ENCODE measurements around the gene MAPKAPK2. TPM values are rescaled to one million over a fixed set of nuclear protein-coding genes. Genes with fewer than 3 reads are reported as not detected.

The MAPKAPK2 gene
- total RNA-seq, 1 experiment from 2014 or later, result 96.8 TPM

DNA sequence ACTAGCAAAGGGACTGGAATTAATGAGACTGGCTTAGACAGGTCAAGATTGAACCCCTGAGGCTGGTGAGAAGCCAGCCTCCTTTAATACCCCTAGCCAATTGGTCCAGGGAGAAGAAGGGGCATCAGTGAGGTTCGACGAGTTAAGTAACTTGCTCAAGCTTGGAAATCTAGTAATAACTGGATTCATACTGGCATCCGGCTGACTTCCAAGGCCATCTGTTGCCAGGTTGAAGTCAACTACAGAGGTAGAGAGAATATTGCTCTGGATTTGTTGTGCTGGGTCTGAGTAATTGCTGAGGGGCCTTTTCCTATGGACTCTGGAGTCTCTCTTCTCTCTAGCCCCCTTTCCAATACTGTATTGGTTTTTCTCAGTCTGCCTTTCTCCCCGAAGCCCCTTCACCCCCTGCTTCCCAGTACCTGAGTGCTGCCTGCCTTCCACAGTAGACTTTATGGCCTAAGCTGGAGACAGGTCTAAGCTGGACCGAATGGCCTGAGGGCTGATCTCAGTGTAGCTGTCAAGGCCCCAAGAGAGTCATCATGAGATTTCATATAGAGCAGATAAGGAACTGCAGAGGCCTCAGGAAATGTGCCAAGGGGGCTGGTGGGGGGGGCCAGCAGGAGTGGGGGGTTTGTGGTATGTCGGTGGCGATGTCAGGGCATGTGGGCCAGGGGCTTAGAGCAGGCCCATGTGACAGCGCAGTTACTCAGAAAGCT lies 43.4 kb downstream of the MAPKAPK2 start:
- no peaks in the 10 kb centered on the region for H3K9me3 ChIP-seq
- peaks cover 11% of the 10 kb centered on the region for H3K4me1 ChIP-seq
- no peak for TF ChIP-seq CTCF (IDR thresholded peaks at IDR 0.05; ENCODE audit: insufficient read depth in 1 of 2, low read depth in 1 of 2, low read length in 1 of 2, severe bottlenecking in 1 of 2, unreplicated experiment in 1 of 2)
- no TSS peak for BruUV-seq (replicated peaks)
- H3K36me3 ChIP-seq (ENCODE audit: control insufficient read depth, insufficient read depth, low read length), result 0 out of 2 replicates have a peak, but pooled peaks cover 2% of the 10 kb centered on the region
- H3K27me3 Mint-ChIP-seq (ENCODE audit: insufficient read depth, unreplicated experiment), result no peaks in the 10 kb centered on the region
- no peaks in the 10 kb centered on the region for H3K27me3 ChIP-seq (replicated peaks; ENCODE audit: control insufficient read depth, insufficient read depth, low read length)
- CTCF ChIA-PET, result no interaction called here
- H3K9me3 Mint-ChIP-seq (ENCODE audit: unreplicated experiment), result no peaks in the 10 kb centered on the region
- peaks cover 19% of the 10 kb centered on the region for H3K4me1 Mint-ChIP-seq (ENCODE audit: low read depth, unreplicated experiment)
- no peak overlapping the region for H3K27ac Mint-ChIP-seq (ENCODE audit: unreplicated experiment)
- no peak for DNase-seq
- POLR2A ChIA-PET, result interaction anchor here (0.5 kb wide), 1 partner anchor 60 kb away, joined by 3 read pairs; no protein-coding TSS in a partner anchor
- no peak overlapping the region for H3K4me3 ChIP-seq (ENCODE audit: low read depth, low read length)
- no peak overlapping the region for H3K4me3 Mint-ChIP-seq (ENCODE audit: unreplicated experiment)
- H3K36me3 Mint-ChIP-seq (ENCODE audit: insufficient read depth, unreplicated experiment), result peaks cover 14% of the 10 kb centered on the region
- intact Hi-C loops (cut with micrococcal nuclease; ENCODE audit: unreplicated experiment), result loop anchor here (2.0 kb wide), 2 partner anchors 81 to 255 kb away; no protein-coding TSS in a partner anchor

DNA sequence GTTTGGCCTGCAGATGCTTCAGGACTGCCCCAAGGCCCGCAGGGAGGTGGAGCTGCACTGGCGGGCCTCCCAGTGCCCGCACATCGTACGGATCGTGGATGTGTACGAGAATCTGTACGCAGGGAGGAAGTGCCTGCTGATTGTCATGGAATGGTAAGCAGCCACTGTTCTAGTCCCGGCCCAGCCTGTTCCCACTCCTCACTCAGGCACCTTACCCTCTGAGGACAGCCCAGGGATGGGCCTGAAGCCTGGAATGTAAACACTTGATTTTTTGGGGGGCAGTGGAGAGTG lies 43.9 kb downstream of the MAPKAPK2 start:
- Mint-ChIP-seq H3K27ac (ENCODE audit: unreplicated experiment) (no peak overlapping the region), H3K36me3 (ENCODE audit: insufficient read depth, unreplicated experiment) (peaks cover 13% of the 10 kb centered on the region), H3K9me3 (ENCODE audit: unreplicated experiment) (no peaks in the 10 kb centered on the region), H3K4me3 (ENCODE audit: unreplicated experiment) (no peak overlapping the region), H3K4me1 (ENCODE audit: low read depth, unreplicated experiment) (peaks cover 14% of the 10 kb centered on the region), H3K27me3 (ENCODE audit: insufficient read depth, unreplicated experiment) (no peaks in the 10 kb centered on the region)
- 0 out of 2 replicates have a peak, but pooled peaks cover 2% of the 10 kb centered on the region for H3K36me3 ChIP-seq (ENCODE audit: control insufficient read depth, insufficient read depth, low read length)
- no peak for TF ChIP-seq CTCF (IDR thresholded peaks at IDR 0.05; ENCODE audit: insufficient read depth in 1 of 2, low read depth in 1 of 2, low read length in 1 of 2, severe bottlenecking in 1 of 2, unreplicated experiment in 1 of 2)
- DNase-seq, result no peak
- no peaks in the 10 kb centered on the region for H3K27me3 ChIP-seq (replicated peaks; ENCODE audit: control insufficient read depth, insufficient read depth, low read length)
- POLR2A ChIA-PET, result interaction anchor here (0.5 kb wide), 1 partner anchor 60 kb away, joined by 3 read pairs; no protein-coding TSS in a partner anchor
- H3K4me3 ChIP-seq (ENCODE audit: low read depth, low read length), result no peak overlapping the region
- CTCF ChIA-PET, result no interaction called here
- H3K4me1 ChIP-seq, result peaks cover 6% of the 10 kb centered on the region
- H3K9me3 ChIP-seq, result no peaks in the 10 kb centered on the region
- no TSS peak for BruUV-seq (replicated peaks)
- intact Hi-C loops (cut with micrococcal nuclease; ENCODE audit: unreplicated experiment), result no loop called here

DNA sequence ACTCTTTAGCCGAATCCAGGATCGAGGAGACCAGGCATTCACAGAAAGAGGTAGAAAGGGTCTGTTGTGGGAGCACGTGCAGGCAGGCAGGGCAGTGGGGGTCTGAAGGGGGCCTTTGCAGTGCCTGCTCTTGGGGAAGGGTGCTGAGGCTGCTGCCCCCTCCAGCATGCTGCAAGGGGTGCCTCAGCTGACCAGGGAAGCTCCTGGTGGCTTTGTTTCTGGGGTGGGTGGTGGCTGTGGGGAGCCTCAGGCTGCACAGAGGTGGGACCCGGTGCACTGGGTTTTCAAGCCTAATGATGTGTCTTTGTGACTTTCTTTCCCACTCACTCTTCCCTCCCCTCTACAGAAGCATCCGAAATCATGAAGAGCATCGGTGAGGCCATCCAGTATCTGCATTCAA lies 44.3 kb downstream of the MAPKAPK2 start:
- ChIA-PET CTCF (no interaction called here), POLR2A (no interaction called here)
- Mint-ChIP-seq H3K27ac (ENCODE audit: unreplicated experiment) (no peak overlapping the region), H3K36me3 (ENCODE audit: insufficient read depth, unreplicated experiment) (peaks cover 11% of the 10 kb centered on the region), H3K9me3 (ENCODE audit: unreplicated experiment) (no peaks in the 10 kb centered on the region), H3K4me3 (ENCODE audit: unreplicated experiment) (no peak overlapping the region), H3K4me1 (ENCODE audit: low read depth, unreplicated experiment) (peaks cover 10% of the 10 kb centered on the region), H3K27me3 (ENCODE audit: insufficient read depth, unreplicated experiment) (no peaks in the 10 kb centered on the region)
- Histone ChIP-seq H3K4me1 (peaks cover 2% of the 10 kb centered on the region), H3K4me3 (ENCODE audit: low read depth, low read length) (no peak overlapping the region), H3K36me3 (ENCODE audit: control insufficient read depth, insufficient read depth, low read length) (0 out of 2 replicates have a peak, but pooled peaks cover 2% of the 10 kb centered on the region), H3K9me3 (no peaks in the 10 kb centered on the region), H3K27me3 (replicated peaks; ENCODE audit: control insufficient read depth, insufficient read depth, low read length) (no peaks in the 10 kb centered on the region)
- intact Hi-C loops (cut with micrococcal nuclease; ENCODE audit: unreplicated experiment), result no loop called here
- no peak for DNase-seq
- TF ChIP-seq CTCF (IDR thresholded peaks at IDR 0.05; ENCODE audit: insufficient read depth in 1 of 2, low read depth in 1 of 2, low read length in 1 of 2, severe bottlenecking in 1 of 2, unreplicated experiment in 1 of 2), result no peak
- BruUV-seq (replicated peaks), result no TSS peak
